NOMO-1 treated with DMSO at 0.1 percent for 48 hours (cell line): ENCODE measurements around the gene TRPM2.

Source experiments
- DNase-seq: peaks from one replicate; lab custom pipeline; 2025; ENCODE audit not compliant: unreplicated experiment; lab: John Stamatoyannopoulos, UW

Gene TRPM2

DNA sequence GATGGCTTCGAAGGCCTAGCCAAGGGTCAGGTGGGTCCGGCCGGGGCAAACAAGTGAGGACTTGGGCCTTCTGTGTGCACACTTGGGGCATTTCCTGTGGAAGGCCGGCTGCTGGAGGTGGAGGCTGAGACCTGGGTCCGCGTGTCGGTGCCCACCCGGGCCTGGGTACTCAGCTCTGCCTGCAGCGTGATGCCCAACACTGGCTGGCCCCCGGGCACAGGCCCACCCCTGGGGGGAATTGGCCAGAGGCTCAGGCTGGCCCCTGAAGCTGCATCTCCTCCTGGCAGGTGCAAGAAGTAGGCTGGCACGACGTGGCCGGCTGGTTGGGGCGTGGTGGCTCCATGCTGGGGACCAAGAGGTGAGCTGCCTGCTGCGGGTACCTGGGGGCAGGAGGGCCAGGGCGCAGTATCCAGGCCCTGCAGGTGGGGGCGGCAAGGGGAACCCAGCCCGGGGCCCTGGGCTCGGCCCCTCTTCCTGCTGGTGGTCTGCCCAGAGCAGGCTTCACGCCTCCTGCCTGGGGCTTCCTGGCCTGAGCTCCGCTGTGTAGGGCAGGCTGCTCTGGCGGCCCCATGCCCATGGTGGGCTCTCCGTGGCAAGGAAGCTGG is 31.5 kb upstream of the TRPM2 start:
- DNase-seq = no peak

DNA sequence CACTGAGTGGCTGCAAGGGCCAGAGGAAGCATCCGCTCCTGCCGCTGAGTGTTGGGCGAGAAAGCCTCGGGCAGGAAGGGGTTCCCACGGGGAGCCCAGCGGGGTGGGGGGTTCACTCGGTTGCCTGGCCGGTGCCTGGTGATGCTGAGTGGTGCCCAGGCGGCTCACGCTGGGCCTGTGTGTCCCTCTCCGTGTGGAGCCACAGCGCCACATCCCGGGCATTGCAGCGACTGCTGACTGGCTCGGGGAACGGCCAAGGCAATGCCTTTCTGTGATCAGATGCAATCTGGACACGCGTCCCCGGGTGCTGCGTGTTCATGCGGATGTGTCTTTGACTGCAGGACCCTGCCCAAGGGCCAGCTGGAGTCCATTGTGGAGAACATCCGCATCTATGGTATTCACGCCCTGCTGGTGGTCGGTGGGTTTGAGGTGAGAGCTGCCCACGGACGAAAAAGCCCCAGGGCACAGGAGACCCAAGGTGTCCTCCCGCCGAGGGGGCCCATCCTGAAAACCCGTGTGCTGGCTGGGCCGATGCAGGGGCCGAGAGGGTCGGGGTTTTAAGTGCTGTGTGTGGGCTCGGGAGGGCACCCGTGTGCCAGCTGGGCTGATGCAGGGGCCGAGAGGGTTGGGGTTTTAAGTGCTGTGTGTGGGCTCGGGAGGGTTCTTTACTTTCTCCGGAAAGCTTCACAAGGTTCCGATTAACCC is 30.6 kb upstream of the TRPM2 start:
- DNase-seq = no peak

DNA sequence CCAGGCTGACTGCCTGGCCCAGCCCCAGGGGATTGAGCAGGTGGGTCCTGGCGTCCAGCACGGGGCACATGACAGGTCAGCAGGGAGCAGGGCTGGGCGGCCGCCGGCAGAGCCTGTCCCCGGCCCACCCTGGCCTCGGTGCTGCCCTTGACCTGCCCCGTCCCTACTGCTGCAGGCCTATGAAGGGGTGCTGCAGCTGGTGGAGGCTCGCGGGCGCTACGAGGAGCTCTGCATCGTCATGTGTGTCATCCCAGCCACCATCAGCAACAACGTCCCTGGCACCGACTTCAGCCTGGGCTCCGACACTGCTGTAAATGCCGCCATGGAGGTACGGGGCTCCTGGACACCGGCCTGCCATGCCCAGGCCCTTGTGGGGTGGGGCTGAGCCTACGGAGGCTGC is 29.8 kb upstream of the TRPM2 start:
- DNase-seq = no peak

DNA sequence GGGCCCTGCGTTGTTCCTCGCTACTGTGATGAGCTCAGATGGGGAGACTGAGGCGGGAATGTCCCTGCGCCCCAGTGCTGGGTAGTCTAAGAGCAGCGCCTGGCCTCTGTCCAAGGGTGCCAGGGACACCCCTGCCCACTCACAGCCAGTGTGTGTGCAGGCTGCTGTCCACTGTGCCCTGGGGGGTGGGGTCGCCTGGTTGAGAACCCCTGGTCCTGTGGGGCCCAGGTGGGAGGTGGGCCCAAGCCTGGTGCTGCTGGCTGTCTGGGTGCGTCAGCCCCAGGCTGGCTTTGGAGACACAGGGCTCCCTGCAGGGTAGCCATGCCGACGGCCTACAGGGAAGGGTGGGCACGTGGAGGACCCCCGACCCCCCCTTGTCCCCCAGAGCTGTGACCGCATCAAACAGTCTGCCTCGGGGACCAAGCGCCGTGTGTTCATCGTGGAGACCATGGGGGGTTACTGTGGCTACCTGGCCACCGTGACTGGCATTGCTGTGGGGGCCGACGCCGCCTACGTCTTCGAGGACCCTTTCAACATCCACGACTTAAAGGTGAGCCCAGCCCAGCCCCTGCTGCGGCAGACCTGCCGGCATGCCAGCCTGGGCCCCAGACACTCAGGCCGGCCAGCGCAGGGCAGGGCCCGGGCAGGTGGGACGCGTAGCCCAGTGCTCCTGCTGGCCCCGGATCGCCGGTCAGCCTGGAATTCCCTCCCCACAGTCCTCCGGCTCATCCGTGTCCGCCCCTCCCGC is 29.1 kb upstream of the TRPM2 start:
- DNase-seq = no peak

DNA sequence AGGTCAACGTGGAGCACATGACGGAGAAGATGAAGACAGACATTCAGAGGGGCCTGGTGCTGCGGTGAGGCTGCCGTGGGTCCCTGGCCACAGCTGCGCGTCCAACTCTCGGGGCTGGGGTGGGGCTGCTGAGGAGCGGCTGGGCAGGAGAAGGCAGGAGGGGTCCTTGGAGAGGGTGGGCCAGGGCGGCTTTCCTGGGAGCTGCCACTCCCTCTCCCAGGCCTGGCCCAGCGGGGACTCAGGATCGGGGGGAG is 28.6 kb upstream of the TRPM2 start:
- DNase-seq = no peak

DNA sequence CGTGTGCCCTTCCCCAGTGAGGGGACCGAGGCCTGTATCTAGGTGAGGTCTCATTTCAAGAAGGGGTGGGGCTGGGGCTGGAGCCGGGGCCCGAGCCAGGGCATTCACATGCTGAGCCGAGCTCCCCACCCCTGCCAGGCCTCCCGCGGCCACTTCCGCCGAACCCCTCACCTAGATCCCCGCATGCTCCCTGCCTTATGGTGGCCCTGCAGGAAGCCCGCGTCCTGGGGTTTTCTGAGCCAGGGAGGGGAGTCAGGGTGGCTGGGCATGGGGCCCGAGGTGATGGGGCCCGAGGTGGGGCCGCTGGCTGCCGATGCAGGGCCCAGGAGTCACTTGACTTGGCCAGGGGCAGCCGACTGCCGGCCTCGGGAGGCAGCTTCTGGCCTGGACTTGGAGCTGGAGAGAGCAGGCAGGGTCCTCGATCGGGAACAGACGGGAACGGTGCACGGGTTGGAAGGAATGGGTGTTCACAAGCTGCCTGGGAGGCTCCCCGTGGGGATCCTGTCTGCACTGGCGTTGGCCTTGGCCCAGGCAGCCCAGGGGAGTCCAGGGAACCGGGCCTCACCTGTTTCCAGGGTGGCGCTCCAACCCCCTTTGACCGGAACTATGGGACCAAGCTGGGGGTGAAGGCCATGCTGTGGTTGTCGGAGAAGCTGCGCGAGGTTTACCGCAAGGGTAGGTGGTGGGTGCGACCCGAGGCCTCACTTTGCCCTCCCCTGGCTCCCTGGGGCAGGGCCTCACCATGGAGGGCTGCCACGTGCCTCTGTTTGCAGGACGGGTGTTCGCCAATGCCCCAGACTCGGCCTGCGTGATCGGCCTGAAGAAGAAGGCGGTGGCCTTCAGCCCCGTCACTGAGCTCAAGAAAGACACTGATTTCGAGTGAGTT is 27.8 kb upstream of the TRPM2 start:
- DNase-seq = no peak

DNA sequence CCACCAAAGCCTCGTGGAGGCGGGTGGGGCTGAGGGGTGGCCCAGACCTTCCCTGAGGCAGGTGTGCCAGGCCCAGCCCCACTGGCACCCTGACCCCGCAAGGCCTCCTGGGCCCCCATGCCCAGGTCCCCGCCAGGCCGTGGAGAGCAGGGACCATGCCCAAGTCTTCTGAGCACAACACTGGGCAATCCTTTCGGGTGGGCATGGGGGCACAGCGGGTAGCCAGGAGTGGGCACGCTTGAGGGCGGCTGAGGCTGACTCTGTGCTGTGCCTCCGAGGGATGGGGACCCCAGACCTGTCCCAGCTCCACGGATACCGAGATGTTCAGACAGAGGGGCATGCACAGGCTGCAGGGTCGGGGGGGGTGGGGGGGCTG is 27.2 kb upstream of the TRPM2 start:
- DNase-seq = no peak

DNA sequence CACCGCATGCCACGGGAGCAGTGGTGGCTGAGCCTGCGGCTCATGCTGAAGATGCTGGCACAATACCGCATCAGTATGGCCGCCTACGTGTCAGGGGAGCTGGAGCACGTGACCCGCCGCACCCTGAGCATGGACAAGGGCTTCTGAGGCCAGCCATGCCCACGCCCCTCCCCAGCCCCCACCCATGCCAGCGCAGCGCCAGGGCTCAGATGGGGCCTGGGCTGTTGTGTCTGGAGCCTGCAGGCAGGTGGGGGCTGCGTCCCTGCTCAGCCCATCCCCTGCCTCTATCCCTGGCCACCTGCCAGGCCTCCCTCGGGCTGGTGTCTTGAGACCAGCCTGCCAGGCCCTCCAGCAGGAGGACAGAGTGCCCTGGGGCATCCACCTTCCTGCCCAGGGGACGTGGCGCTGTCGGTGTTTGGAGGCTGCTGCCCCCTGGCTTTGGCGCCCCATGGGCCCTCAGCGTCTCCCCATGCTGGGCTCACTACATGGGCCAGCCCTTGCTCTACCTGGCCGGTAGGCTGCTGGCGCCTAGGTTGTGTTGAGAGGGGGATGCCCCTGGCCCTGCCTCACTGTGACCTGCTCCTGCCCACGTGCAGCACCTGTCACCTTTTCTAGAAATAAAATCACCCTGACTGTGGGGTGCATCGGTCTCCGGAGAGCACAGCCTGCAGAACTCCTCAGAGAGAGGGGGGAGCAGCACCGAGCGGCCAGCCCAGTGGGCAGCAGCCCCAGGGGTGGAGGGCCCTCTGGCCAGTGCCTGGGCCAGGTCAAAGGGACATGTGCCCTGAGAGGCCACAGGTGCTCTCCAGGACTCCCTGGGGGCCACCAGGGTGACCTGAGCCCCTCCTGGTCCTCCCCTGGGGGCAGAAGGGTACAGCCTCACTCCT is 26.5 kb upstream of the TRPM2 start:
- no peak for DNase-seq

DNA sequence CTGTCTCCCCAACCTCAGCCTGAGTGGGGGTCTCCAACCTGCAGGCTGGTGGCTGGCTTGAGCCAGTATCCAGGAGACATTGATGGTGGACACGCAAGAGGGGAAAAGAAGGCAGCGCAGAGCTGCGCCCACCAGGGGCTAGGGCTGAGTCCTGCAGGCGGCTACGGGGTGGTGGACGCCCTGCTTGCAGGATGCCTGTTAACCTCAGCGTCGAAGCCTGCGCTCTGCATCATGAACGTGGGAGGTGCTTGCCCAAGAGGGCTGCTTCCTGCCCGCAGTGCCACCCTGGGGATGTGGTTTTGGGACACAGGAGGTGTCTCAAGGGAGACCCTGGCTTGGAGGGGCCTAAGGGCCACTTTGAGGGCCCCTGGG is 25.8 kb upstream of the TRPM2 start:
- DNase-seq = no peak

DNA sequence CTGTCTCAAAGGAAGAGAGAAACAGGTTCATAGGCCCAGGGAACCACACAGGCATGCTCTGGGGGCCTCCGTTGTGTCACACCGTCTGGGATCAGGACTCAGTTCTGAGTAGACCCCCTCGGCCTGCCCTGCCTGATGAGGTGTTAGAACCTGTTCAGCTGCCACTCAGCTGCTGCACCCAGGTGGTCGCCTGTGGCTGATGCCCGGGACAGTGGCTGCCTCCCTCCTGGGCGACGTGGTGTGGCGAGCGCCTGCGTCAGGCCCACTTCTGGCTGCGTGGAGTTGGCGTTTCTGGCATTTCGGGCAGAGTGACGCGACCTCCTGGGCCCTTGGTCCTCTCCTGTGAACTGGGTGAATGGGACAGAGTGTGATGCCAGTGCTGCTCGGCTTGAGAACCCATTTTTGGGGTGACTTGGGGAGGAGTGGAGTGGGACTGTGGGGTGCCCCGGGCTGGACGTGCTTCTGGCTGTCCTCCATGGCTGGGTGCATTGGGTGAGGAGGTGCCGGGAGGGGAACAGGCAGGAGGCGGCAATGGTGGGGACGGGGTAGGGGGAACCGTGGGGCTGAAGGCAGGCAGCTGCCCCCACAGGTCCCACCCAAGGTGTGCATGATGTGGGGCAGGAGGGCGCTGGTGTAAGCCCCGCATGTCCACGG is 25.1 kb upstream of the TRPM2 start:
- no peak for DNase-seq

DNA sequence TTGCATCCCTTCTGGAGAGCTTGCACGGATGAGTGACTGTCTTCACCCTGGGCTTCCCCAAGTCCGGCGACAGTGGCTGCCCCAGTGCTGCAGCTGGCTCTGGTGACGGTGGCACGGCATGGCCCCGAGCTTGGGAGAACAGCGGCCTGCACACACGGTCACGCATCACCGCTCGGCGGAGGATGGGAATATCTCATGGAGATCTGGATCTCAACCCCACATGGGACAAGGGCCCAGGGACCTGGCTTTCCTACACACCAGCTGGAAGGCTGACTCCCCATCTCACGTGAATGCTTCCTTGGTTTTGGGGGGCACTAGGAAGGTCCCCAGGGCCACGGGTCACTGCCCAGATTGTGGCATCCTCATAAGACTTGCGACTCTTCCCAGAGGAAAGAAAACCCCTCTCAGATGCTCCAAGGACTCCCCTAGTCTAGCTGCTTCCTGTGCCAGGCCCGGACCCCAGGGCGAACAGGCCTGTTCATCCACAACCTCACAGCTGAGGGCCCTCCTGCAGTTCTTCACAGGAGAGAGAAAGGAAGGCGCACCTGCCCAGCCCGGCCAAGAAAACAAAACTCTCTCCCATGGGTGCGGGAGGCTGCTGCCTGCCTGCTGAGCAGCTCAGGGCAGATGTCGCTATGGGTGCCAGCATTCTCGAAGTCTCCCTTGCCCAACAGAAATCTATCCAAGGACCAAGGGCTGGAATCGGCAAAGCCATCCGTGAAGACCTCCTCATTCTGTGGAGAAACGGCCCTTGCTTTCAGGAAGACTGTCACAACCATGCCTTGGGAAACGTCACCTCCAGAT is 24.1 kb upstream of the TRPM2 start:
- no peak for DNase-seq

DNA sequence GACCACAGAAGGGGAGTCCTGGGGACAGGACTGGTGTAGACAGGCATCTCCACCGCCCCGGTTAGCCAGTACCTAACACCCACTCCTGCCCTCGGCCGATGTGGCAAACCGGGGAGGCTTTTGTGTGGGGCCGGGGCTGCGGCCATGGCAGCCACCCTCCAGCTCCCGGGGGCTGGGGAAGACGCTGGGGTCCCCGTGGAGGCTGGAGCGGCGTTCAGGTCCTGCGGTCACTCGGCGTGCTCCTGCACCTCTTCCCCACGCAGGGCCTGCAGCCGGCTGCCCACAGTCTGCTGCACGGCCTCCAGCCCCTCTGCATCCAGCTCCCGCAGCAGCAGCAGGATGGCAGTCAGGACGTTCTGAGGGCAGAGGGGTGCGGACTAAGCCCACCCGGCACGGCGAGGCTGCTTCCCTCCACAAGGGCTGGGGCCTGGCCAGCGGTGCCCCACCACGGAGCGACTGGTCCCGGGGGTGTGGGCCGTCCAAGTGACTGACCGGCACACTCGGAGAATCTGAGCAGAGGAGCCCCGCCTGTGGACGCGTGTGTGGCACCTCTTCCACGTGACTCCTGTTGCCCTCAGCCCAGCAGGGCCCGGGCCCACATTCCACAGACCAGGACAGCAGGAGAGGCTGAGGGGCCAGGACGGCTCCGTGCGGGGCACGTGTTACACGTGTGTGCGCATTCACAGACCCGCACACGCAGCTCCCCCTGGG is 23.3 kb upstream of the TRPM2 start:
- DNase-seq = no peak

DNA sequence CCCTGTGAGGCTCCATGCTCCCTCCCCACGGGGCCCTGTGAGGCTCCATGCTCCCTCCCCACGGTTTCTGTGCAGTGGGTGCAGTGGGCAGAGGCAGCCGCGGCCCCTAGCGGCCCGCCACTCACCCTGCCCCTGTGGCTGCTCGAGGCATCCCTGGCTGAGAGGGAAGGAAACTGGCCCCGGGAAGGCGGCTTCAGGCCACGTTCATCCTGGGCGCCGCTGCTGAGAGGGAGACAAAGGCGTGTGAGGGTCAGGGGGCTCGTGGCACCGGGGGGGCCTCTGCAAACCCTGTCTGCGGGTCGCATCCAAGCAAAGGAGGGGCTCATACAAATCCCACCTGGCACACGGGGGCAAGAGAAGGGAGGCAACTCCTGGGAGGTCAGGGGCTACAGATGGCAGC is 22.7 kb upstream of the TRPM2 start:
- no peak for DNase-seq

DNA sequence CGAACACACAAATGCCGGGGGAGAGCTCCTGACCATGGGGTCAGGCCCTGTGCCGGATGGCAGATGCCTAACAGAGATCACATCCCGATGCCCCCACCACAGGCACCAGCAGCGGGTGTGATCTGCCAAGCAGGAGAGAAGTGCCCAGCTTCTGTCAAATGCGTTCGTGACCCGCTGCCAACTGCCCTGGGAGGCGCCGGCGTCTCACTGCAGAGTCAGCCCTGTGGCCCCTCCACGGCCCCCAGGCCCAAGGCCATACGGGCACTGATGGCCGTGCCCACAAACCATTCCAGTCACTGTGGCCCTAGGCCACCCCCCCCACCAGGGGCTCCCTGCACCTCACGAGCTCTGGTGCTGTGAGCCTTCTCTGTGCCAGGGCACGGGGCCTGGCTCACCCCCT is 22.2 kb upstream of the TRPM2 start:
- no peak for DNase-seq

DNA sequence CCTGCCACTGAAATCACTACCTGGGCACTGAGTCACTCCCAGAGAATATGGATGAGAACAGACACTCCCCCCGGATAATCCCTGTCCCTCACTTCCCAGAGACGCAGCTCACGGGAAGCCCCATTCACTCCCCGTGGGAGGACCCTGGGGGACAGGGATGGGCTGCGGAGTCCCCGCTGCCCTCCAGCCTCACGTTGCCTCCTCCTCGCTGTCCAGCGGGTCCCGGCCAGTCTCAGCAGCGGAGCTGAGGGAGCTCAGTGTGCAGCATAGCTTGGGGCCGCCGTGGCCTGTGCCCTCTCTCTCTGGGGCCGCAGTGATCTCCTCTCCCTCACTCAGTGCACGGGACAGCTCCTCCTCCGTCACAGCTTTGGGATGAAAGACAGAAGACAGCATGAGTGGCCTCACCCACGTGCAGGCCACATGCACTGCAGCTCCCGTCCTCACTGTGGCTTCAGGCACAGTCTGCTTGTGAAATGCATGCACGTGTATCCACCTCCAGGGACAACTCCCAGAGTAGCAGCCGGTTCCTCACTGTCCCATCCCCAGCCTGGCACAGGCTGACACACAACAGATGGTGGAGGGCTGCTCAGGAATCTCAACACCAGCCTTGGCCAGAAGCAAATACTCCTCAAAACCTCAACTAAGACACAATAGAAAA is 21.6 kb upstream of the TRPM2 start:
- DNase-seq = no peak

DNA sequence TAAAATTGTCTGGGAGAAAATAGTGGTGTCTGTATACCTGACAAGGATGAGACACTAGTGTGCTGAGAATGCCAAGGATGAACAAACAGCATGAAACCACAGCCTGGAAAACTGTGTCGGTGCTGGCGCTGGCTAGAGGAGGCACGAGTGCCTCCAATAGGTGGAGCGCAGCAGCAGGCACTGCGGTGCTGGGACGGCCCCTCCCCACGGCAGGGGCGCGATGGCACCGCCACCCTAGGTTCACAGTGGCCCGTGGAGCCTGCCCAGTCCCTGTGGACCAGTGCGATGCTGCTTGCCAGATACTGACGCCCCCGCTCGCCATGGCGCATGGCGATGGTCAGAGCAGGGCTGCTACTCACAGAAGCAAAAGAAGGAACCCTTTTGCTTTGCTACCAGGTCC is 21.0 kb upstream of the TRPM2 start:
- DNase-seq = no peak

DNA sequence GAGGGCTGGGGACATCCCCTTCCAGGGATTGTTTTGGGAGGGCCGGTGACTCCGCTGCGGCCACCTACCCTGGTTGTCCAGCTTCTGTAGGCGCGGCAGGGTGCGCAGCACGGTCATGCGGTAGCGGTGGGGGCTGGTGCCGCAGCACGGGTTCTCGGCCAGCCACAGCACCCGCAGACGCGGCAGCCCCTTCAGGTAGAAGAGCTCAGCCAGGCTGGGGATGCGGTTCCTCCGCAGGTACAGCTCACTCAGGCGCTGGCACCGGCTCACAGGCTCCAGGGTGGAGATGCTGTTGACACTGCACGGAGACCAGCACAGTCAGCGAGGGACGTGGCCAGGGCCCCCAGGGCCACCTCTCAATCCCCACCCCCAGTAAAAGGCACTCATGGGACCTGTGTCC is 20.5 kb upstream of the TRPM2 start:
- DNase-seq = no peak

DNA sequence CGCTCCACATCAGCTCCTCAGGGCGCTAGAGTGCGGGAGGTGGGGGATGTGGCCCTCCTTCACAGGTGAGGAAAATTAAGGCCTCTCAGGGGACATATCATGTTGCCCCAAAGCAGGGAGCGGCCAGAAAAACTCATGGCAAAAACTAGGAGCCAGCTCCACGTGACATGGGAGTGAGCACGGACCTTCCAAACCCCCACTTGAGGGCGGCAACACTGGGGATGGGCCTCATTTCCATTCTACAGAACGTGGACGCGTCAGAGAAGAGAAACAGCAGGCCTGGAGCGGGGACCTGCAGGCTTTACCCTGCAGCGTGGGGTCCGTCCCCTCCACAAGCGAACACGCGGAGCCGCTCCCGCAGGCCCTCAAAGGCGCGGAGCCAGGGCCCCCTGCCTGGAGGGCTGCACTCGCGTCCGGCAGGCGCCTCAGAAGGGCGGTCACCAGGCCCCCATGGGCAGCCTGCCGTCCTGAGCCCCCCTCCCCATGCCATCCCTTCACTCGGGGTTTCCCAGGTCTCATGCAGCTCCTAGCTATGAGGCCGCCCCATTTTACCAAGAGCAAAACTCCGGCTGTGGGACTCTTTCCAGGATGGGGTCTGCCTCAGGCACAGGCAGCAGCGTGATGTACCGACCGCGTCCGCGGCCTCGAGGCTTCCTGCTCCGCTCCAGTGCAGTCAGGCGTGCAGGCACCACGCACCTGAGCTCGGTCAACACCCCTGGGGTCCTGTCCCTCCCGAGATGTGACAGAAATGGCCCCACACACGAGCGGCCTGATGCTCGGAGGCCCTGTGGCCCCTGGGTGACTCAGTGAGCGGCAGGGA is 19.7 kb upstream of the TRPM2 start:
- no peak for DNase-seq
